ENCODE data around the gene PPP1R12B. TPM values are rescaled to one million over a fixed set of nuclear protein-coding genes. Genes with fewer than 3 reads are reported as not detected.
"Not testable (repeated sequence)": the region's sequence is repeated elsewhere in the genome, so short reads cannot be mapped to it uniquely, and the experiment has no call there.

PPP1R12B gene
- total and polyA plus RNA-seq, 2 experiments from 2014 or later: 8.1 to 15.0 TPM

- DNase-seq (ENCODE audit: low spot score): no peak
- H3K27ac ChIP-seq: no peak overlapping the region
- H3K9me2 ChIP-seq (replicated peaks; ENCODE audit: insufficient read depth): no peaks in the 10 kb centered on the region
- H3K4me2 ChIP-seq: no peak overlapping the region
- H3K36me3 ChIP-seq (replicated peaks; ENCODE audit: insufficient read depth, low read depth): no peaks in the 10 kb centered on the region
- no peaks in the 10 kb centered on the region for H3K79me2 ChIP-seq
- H2AFZ ChIP-seq: no peak overlapping the region
- H3K4me3 ChIP-seq: no peak overlapping the region
- no peaks in the 10 kb centered on the region for H3K9me3 ChIP-seq (ENCODE audit: low read depth)
- H3K27me3 ChIP-seq: no peaks in the 10 kb centered on the region
- 79% methylated on average over 2 of the region's 2 CpGs for WGBS (ENCODE audit: low lambda C conversion rate, missing lambda C conversion rate)
- H3K4me1 ChIP-seq (ENCODE audit: insufficient read depth): no peaks in the 10 kb centered on the region
- no peaks in the 10 kb centered on the region for H4K20me1 ChIP-seq (ENCODE audit: insufficient read depth, poor library complexity, severe bottlenecking)
- TF ChIP-seq EZH2phosphoT487 (IDR thresholded peaks at IDR 0.05; ENCODE audit: low read depth, severe bottlenecking, unreplicated experiment) (no peak), EZH2 (IDR thresholded peaks at IDR 0.05; ENCODE audit: borderline replicate concordance) (no peak)
- TF ChIP-seq, protein P1, sequence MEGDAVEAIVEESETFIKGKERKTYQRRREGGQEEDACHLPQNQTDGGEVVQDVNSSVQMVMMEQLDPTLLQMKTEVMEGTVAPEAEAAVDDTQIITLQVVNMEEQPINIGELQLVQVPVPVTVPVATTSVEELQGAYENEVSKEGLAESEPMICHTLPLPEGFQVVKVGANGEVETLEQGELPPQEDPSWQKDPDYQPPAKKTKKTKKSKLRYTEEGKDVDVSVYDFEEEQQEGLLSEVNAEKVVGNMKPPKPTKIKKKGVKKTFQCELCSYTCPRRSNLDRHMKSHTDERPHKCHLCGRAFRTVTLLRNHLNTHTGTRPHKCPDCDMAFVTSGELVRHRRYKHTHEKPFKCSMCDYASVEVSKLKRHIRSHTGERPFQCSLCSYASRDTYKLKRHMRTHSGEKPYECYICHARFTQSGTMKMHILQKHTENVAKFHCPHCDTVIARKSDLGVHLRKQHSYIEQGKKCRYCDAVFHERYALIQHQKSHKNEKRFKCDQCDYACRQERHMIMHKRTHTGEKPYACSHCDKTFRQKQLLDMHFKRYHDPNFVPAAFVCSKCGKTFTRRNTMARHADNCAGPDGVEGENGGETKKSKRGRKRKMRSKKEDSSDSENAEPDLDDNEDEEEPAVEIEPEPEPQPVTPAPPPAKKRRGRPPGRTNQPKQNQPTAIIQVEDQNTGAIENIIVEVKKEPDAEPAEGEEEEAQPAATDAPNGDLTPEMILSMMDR (IDR thresholded peaks at IDR 0.05; ENCODE audit: poor library complexity): no peak
Measured at GRCh38 chr1:202603435-202603834, 254.9 kb downstream of the PPP1R12B start.

GRCh38 chr1:202605515-202605914 lies 257.0 kb downstream of the PPP1R12B start:
- no peak overlapping the region for H3K4me2 ChIP-seq
- TF ChIP-seq, protein P1 (IDR thresholded peaks at IDR 0.05; ENCODE audit: poor library complexity): no peak
- TF ChIP-seq EZH2 (IDR thresholded peaks at IDR 0.05; ENCODE audit: borderline replicate concordance): no peak
- WGBS (ENCODE audit: low lambda C conversion rate, missing lambda C conversion rate): 92% methylated on average over 5 of the region's 5 CpGs

GRCh38 chr1:202612036-202612435 lies 263.5 kb downstream of the PPP1R12B start:
- not testable (repeated sequence) for H3K27me3 ChIP-seq; DNase-seq (ENCODE audit: low spot score); H4K20me1 ChIP-seq (ENCODE audit: insufficient read depth, poor library complexity, severe bottlenecking); H3K27ac ChIP-seq; H3K9me3 ChIP-seq (ENCODE audit: low read depth); H2AFZ ChIP-seq; H3K79me2 ChIP-seq; H3K9me2 ChIP-seq (replicated peaks; ENCODE audit: insufficient read depth); H3K4me2 ChIP-seq; H3K4me3 ChIP-seq; H3K36me3 ChIP-seq (replicated peaks; ENCODE audit: insufficient read depth, low read depth)
- WGBS (ENCODE audit: low lambda C conversion rate, missing lambda C conversion rate): 98% methylated on average over 3 of the region's 3 CpGs
- H3K4me1 ChIP-seq (ENCODE audit: insufficient read depth): peaks cover 16% of the 10 kb centered on the region

More at GRCh38 chr1:202605515-202605914, 257.0 kb downstream of the PPP1R12B start:
- no peaks in the 10 kb centered on the region for H3K27me3 ChIP-seq
- H2AFZ ChIP-seq: no peak overlapping the region
- no peak for DNase-seq (ENCODE audit: low spot score)
- no peaks in the 10 kb centered on the region for H3K4me1 ChIP-seq (ENCODE audit: insufficient read depth)
- no peak overlapping the region for H3K4me3 ChIP-seq
- H3K9me3 ChIP-seq (ENCODE audit: low read depth): no peaks in the 10 kb centered on the region
- no peaks in the 10 kb centered on the region for H3K36me3 ChIP-seq (replicated peaks; ENCODE audit: insufficient read depth, low read depth)
- no peaks in the 10 kb centered on the region for H3K79me2 ChIP-seq
- H3K9me2 ChIP-seq (replicated peaks; ENCODE audit: insufficient read depth): no peaks in the 10 kb centered on the region
- H3K27ac ChIP-seq: no peak overlapping the region
- H4K20me1 ChIP-seq (ENCODE audit: insufficient read depth, poor library complexity, severe bottlenecking): no peaks in the 10 kb centered on the region

DNA sequence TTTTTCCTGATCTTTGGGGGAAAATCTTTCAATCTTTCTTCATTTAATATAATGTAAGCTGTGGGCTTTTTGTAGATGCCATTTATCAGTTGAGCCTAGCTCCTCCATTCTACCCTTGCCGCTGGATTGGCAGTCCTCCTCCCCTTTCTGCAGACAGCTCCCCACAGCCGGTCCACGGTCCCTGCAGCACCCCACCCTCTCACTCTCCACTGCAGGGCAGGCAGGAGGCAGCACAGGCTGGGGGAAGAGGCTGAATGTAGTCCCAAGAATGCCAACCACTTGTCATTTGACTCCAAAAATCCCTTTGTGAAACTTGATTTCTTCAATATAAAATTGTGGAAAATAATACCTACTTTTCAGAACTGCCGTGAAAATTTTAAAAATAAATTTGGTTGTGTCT lies 265.1 kb downstream of the PPP1R12B start:
- no peak for TF ChIP-seq EZH2 (IDR thresholded peaks at IDR 0.05; ENCODE audit: borderline replicate concordance)
- no peak for TF ChIP-seq EZH2phosphoT487 (IDR thresholded peaks at IDR 0.05; ENCODE audit: low read depth, severe bottlenecking, unreplicated experiment)
- TF ChIP-seq, protein P1 (IDR thresholded peaks at IDR 0.05; ENCODE audit: poor library complexity): no peak
- Histone ChIP-seq H3K27ac (no peak overlapping the region), H3K9me2 (replicated peaks; ENCODE audit: insufficient read depth) (no peaks in the 10 kb centered on the region), H4K20me1 (ENCODE audit: insufficient read depth, poor library complexity, severe bottlenecking) (no peaks in the 10 kb centered on the region), H3K36me3 (replicated peaks; ENCODE audit: insufficient read depth, low read depth) (no peaks in the 10 kb centered on the region), H3K4me2 (no peak overlapping the region), H3K79me2 (no peaks in the 10 kb centered on the region), H3K4me3 (no peak overlapping the region), H2AFZ (no peak overlapping the region), H3K4me1 (ENCODE audit: insufficient read depth) (peaks cover 16% of the 10 kb centered on the region), H3K27me3 (no peaks in the 10 kb centered on the region), H3K9me3 (ENCODE audit: low read depth) (no peaks in the 10 kb centered on the region)
- WGBS (ENCODE audit: low lambda C conversion rate, missing lambda C conversion rate): 91% methylated on average over 4 of the region's 4 CpGs
- DNase-seq (ENCODE audit: low spot score): no peak
